NCI-H446 treated with DMSO at 0.1 percent for 48 hours (cell line): ENCODE data around the gene DGCR6L.
"Not testable (repeated sequence)": the region's sequence is repeated elsewhere in the genome, so short reads cannot be mapped to it uniquely, and the experiment has no call there.

Source experiments
- DNase-seq: peaks from one replicate; lab custom pipeline; 2025; lab: John Stamatoyannopoulos, UW

Gene DGCR6L

DNA sequence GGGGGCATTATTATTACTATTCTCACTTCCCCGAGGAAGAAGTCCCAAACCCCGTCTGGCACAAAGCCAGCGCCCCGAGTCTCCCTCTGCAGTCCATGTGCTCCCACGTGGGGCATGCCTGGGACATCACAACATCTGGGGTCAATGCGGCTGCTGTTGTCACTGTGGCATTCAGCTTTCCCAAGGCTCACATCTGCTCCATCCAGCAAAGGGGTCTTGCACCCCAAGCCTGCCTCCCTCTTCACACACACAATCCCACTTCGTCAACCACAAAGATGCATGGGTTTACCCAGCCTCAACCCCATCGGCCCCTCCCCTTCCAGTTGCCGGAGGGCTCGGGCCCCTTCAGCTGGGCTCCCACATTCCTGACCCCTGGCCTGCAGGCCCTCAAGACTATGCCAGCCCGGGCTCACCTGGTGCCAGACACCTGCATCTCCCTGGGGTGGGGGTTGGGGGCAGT lies 28.2 kb downstream of the DGCR6L start:
- DNase-seq, result no peak

DNA sequence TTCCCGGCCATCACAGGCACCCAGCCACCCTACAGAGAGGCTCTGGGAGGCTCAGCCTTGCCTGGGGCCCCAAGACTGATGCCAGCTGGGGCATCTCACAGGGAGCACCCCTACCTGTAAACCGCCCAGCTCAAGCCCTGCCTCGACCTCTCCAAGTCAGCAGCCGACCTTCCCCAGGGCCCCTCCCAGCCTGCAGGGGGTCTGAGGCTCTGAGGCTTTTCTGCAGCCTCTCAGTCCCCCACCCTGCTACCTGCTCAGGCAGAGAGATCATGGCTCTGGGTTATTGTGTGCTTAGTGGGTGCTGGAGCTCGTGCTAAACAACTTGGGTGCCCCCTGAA lies 28.6 kb downstream of the DGCR6L start:
- no peak for DNase-seq

DNA sequence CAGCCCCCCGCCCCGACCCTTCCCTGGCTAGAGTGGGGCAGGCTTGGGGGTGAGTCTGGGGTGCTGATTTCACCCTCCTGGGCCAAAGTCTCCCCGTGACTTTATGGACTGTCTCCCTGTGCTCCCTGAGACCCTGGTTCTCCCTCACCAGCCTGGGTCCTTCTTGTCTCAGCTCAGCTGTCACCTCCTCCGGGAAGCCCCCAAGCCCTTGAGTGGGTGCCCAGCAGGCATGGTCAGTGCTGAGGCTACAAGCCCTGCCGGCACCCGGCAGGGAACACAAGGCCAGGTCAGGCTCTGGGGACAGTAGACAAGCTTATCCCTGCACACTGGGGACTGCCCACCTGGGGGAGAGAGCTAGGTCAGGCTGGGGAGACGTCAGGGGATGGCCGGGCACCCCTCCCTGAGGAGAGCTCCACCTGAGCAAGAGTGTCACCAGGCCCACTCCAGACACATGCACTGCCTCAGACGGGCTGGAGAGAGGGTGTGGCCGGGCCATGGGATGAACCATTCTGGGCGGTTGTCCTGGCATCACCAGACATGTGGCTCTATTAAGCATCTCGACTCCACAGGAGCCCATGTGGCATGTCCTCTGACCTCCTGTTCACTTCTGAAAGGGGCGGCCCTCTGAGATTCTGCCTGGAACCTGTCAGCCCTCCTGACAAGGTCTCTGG lies 29.1 kb downstream of the DGCR6L start:
- DNase-seq, result no peak

DNA sequence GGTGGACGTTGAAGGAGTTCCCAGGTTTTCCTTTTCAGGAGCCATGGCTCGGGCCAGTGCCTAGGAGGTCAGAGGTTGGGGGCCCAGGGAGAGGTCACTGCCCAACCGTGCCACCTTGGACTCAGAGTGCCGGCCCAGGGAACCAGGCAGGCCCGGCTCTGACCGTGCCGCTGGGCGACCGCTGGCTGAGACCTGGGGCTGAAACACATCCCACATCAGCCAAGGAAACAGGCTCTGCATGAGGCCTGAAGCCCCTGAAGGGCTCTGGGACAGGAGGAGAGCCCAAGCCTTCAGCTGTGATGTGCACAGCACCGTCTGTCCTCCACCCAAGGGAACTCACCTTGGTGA lies 29.8 kb downstream of the DGCR6L start:
- no peak for DNase-seq

DNA sequence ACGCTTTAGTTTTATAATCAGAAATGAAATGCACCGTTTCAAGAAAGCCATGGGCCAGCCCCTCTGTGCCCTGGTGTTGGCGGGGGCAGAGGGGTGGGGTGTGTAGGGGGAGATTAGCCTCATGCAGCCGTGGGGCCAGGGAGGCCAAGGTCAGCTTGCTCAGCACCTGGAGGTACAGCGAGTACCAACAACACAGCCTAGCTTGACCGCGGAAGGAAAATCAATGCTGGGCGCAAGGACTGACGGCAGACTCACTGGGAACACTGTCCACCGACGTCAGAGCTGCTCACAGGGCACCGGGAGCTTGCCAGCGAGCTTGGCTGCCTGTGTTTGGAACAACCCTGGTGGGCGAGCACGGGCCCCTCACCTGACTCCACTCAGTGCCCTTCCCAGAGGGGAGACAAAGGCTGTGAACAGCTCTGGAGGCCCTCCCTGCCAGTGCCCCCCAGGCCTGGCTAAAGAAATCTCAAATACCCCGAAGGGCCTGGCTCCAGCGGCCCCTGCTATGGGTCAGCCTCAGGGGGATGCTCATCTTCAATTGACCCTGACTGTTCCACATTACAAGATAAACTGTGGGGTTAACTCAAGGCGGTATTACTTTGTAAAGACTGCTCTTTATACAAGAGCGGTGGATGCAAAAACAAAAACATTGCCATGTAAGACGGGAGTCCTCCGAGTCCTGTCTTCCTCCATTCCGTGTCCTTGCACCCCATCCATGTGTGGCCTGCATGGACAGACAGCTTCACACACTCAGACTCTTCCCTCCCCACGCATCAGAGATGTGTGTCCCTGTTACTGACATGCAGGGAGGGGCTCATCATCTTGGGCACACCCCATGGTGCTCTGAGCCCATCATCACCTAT lies 30.4 kb downstream of the DGCR6L start:
- not testable (repeated sequence) for DNase-seq

DNA sequence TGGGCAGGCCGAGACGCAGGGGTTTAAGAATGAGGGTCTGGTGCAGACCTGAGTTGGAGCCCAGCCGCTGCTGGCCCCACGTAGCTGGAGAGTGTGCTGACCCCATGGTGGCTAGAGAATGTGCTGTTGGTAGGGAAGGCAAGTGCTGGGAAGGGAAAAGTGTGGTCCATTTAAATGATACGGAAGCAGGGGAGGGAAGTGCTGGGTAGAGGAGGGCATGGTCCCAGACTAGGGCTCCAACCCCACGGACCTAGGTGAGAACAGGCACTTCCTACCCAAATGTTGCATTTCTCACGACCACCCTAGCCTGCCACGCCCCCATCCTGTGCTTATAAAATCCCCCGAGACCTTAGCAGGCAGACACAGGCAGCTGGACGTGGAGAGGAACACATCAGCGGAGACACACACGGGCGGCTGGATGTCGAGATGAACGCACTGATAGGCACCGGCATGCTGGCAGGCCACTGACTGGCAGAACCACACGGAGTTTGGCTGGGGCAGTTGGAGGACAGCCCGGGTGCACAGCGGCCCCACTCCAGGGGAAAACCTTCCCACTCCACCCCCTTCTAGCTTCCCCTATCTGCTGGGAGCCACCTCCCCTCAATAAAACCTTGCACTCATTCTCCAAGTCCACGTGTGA lies 33.0 kb downstream of the DGCR6L start:
- DNase-seq, result not testable (repeated sequence)

DNA sequence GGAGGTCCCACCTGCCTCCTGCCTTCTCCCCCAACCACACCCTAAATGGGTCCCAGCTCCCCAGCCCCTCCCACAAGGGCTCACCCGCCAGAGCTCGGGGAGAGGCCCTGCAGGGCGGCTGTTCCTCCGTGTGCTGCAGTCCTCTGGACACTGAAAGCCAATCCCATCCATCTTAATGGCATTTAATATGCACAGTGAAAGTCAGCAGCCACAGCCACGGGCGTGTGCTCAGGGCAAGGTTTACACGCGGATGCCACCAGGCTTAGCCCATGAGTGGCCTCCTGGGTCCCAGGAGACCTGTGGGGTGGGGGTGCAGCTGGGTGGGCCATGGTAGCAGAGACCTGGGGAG lies 33.6 kb downstream of the DGCR6L start:
- DNase-seq, result not testable (repeated sequence)

DNA sequence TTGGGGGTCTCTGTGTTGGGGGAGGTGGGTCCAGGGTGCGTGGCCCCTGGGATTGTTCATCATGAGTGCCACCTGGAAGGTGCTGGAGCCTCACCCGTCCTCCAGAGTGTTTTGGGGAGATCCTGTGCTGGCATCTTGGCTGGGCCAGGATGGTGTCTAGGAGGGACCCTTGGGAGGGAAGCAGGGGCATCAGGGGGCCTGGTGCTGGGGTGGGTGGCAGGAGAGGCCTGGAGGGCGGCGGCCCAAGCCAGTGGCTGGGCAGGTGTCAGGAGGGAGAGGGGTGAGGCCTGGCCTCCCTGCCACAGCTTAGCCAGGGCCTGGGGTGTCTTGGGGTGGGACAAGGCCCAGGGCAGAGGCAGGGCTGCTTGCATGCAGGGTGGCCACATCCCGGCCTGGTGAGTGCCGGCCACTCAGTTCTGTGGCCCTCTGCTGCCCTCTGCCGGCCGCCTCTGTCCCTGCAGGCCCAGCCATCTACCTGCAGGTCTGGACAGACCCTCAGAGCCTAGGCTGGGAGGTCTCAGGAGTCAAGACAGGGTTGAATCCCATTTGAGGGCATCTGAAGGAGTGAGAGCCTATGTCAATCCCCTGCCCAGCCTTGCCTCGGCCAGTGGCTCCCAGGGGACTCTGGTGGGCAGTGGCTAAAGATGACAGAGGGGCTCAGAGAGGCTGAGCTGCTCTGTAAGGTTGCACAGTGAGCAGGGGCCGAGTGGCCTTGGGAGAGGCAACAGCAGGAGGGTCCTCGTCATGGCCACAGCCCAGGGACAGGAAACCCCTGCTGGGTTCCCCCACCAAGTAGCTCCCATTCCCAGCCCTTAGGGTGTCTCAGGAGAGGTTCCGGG lies 34.2 kb downstream of the DGCR6L start:
- not testable (repeated sequence) for DNase-seq

DNA sequence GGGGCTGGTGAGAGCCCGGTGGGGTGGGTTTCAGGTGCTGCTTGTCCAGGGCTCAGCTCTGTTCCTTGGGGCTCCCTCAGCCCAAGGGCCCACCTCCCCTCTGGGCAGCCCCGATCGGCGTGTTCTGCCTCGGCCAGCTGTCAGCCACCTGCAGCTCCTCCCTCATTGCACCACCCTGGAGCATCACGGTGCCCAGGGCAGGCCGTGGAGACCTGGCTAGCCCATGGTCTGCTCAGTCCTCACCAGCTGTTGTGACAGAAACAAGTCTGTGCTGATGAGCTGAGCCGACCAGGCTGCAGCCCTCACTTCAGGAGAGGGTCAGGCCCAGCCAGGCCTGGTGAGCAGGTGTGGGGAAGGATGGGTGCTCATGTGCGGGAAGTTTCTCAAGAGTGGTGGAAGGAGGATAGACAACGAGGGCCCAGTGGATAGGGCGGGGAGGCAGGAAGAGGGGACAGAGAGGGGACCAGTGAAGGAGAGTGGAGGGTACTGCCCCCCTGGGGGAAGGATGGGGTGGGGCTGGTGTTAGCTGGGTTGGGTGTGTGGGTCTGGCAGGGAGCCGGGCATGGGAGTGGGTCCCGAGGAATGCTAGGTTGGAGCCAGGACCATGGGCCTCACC lies 35.3 kb downstream of the DGCR6L start:
- DNase-seq, result no peak

DNA sequence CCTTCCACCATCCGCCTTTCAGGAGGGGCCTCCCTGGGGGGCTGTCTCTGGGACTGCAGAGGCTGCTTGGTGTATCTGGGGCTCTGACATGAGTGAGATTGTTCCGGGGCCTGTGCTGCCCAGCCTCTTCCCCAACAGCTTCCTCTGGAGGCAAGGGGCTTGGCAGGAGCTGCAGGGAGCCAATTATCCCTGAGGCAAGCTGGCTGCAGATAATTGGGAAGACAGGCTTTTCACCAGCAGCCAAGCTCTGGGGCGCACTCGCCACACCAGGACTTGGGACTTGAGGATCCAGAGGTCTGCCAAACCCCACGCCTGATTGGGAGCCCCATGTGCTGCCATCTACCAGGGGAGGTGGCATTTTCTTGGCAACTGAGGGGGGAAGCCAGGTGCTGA lies 36.2 kb downstream of the DGCR6L start:
- DNase-seq, result peak; percentile 7

DNA sequence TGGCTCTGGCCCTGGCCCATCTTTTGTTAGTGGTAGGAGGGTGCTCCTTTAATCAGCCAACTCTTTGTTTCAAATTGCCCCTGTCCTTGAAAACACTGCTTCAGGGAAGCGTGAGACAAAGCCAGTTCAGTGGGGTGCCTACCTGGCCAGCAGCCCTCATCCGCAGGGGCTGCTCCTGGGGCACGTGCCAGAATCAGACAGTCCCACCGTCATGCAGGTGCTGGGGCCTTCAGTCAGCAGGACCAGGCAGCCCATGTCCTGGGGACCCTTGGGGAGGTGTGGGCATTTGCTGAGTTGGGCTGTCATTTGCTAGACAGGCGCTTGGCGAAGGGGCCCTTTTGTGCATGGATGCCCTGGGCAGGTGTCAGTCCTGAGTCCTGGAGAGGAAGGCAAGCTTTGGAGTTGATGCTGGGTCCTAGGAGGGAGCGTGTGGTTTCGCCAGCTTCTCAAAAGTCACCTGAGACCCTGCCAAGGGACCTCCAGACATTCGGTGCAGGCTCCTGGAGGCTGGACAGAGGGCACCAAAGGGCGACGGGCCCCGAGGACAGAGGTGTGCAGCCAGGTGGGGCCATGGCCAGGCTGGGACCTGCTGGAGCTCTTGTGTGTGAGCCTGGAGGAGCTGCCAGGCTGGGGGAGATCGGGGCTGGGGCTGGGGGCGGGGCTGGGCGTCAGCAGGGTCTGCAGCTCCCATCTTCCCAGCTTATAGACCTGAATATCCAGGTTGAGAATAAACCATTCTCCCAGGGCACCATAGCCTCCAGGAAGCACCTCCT lies 36.8 kb downstream of the DGCR6L start:
- DNase-seq, result no peak

DNA sequence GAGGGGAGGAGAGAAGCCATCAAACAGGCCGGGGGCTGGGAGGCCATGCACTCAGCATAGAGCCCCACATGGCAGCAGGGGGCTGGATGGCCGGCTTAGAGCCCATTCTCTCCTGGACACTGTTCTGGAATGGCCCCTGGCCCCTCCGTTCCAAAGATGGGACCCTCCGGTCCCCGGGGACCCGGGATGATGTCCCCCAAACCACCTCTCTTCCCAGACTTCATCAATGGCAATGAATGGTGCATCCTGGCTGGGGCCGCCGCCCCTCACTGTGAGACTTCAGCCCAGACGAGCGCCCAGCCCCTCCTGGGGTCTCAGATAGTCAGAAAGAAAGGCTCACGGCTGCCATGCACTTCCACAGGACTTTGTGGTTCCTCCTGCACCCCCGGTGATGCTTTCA lies 38.0 kb downstream of the DGCR6L start:
- no peak for DNase-seq

DNA sequence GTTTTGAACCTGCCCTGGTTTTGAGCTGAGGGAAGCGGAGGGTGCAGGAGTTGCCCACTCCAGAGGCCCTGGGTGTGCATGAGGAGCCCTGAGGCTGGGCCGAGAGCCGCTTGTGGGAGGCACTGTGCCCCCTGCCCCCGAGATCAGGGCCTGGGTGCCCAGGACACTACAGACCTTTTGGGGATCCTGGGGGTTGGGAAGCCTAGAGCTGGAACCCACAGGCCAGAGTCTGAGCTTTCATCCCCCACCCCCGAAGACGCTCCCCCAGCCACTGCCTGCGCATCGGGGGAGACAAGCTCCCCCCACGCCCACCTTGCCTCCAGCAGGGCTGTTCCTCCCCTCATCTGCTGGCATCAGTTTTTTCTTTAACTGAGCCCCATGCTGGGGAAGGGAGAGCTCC lies 38.4 kb downstream of the DGCR6L start:
- DNase-seq, result not testable (repeated sequence)

DNA sequence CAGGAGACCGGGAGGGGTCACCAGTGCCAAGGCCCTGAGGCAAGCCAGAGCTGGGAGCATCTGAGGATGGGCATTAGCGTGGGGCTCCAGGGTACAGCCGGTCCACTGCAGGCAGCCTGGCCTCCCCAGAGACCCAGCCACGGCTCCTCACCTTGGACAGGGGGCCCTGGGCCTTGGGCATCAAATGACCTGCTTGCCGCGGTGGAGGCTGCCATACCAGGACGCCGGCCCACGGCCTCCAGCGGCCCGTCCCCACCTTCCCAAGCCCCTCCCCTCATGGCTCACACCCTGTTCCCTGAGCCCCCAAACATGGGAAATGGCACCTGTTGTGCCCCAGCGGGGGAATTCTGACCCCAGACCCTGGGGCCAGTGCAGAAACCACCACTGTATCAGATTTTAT lies 39.0 kb downstream of the DGCR6L start:
- no peak for DNase-seq

DNA sequence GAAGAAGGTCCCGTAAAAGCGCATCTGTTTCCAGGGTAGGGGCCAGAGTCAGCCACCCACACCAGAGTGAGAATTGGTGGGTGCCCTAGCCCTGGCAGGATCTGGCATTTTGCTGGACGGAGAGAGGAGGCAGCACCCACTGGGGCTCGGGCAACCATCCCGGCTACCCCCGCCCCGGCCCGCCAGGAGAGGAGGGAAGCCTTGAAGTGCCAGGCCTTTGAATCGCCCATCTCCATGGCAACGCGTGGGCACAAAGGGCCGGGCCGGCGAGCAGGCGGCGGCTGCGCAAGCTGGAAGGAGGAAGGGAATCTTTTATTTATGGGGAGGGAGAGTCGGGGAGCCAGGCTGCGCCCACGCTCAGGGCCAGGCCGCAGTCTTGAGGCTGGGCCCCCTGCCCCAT lies 39.7 kb downstream of the DGCR6L start:
- not testable (repeated sequence) for DNase-seq

DNA sequence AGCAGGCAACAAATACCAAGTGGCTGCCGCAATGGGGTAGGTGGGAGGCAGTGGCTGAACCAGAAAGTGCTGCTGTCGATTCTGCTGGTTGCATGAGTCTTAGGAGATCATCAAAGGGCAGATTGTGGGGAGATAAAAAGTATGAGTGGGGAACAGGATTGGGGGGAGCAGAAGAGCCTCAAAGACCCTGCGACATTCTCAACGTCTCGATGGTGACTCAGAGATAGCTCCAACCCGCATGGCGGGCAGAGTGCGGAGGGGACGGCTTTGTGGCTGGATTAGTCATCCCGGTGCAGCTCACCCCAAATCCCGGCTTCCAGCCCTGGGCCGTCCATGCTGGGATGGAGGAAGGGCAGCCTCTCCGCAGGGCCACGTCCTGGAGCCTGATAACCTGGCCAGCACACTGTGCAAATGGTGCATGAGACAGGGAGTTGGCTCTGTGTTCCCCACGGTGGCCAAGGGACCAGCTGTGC lies 40.2 kb downstream of the DGCR6L start:
- no peak for DNase-seq

DNA sequence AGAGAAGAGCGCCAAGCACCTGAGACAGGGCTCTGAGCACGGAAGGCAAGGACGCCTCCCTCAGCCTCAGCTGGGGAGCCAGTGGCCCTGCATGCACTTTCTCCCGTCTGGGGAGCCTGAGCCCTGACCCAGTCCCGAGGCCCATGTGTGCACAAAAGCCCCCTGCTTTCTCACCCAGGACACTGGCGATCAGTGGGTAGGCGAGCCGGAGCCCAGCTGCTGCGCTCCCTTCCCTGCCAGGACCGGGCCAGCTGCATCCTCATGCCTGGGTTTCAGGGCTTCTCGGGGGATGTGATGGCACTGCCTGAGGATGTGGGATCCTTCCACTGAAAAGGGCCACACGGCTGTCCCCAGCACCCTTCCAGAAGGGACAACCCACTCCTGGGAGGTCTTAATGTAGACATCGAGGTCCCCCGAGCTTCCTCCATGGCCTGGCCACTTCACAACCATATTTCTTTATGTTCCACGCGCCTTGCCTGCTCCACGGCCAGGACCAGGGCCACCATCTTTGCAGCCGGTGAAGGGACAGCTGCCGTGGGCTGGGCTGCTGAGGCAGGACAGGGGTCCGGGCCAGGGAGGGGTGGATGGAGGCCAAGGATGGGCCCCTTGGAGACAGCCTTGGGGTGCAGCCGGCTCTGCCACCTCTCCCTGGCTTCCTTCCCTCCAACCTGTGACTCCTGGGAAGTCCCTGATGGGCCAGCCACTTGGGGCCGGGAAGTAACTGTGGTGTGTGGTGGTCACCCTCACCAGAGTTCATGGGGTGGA lies 41.0 kb downstream of the DGCR6L start:
- not testable (repeated sequence) for DNase-seq

DNA sequence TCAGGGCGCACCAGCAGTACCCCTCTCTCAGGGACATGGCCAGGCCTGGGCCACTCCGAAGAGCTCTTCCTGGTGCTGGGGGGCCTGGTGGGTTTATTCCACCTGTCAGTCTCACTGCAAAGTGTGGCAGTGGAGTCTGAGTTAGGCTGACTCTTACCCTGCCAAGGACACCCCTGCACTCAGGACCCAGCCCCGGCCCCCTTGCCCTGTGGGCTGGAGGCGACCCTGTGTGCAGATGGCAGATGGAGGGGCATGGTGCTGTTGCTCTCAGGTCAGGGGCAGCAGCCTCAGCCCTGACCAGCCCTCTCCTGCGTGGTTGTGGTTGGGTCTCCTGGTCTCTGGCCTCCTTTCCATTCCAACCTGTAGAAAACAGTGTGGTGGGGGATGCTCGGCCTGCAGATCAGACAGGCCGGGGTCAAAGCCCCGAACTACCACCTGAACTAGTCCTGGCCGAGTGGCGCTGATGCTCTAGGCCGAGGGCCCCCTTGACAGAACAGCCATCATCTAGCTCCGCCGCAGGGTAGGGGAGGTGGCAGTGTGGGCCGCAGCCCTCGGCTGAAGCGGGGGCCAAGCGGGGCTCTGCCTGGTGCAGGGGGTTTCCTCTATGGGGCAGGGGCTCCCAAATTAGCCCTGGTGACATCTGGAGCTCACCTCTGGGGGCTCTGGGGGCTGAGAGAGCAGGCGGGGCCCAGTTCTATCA lies 41.8 kb downstream of the DGCR6L start:
- DNase-seq, result not testable (repeated sequence)

DNA sequence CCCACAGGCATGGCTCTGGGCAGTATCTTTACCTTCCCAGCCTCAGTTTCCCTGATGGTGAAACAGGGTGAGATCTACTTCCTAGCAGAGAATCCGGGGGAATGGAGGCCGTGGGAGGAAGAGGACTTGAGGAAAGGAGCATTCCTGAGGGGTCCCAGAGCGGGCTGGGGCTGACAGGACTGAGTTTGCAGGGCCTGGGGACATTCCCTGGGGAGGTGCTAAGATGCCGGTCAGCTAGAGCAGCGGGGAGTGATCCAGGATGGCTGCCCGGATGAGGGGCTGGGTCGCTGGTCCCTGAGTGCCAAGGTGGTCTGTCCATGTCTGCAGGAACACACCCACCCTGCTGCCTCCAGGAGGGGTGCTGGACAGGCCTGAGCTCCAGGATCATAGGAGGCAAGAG lies 43.4 kb downstream of the DGCR6L start:
- DNase-seq, result no peak

DNA sequence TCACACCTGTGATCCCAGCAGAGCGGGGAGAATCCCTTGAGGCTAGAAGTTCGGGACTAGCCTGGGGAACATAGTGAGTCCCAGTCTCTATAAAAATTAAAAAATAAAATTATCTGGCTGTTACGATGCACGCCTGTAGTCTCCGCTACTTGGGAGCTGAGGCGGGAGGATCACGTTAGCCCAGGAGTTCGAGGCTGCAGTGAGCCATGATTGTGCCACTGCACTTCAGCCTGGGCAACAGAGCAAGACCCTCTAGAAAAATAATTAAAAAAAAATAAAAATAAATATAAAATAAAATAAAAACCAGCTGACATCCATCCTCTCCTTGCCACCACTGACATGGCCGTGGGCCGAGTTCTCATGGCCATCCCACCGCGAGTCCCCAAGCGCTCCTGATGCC lies 44.0 kb downstream of the DGCR6L start:
- DNase-seq, result no peak
